Liver (tissue), 9 donors: ENCODE measurements around the gene IL1RAPL2. TPM values are rescaled to one million over a fixed set of nuclear protein-coding genes. Genes with fewer than 3 reads are reported as not detected.

Experiments used
- DNase-seq: peaks from one replicate; pipeline ENCODE4 v3.0.0-alpha.2; 2017; ENCODE audit warnings: low spot score
- H3K27ac ChIP-seq, 2 donors: one replicate each; pipeline ENCODE4 v1.7.0; 2013; ENCODE audit warnings: inconsistent platforms in 2 of 2, low read length in 2 of 2, control low read depth in 1 of 2, low read depth in 1 of 2, mild to moderate bottlenecking in 1 of 2
- H3K27me3 ChIP-seq, 4 donors: one replicate each; pipeline versions ENCODE4 v1.6.1 to v1.7.0; 2013; ENCODE audit warnings: low read length in 3 of 4, inconsistent platforms in 1 of 4, mild to moderate bottlenecking in 1 of 4, moderate library complexity in 1 of 4; ENCODE audit not compliant: control insufficient read depth in 4 of 4, insufficient read depth in 4 of 4
- H3K36me3 ChIP-seq, 4 donors: one replicate each; pipeline versions ENCODE4 v1.6.1 to v1.7.0; 2013; ENCODE audit warnings: low read length in 3 of 4, mild to moderate bottlenecking in 3 of 4, low read depth in 1 of 4, moderate library complexity in 1 of 4; ENCODE audit not compliant: control insufficient read depth in 4 of 4, insufficient read depth in 3 of 4
- H3K4me1 ChIP-seq, 4 donors: one replicate each; pipeline versions ENCODE4 v1.6.1 to v1.7.0; 2013; ENCODE audit warnings: low read length in 3 of 4, mild to moderate bottlenecking in 3 of 4, moderate library complexity in 1 of 4; ENCODE audit not compliant: control insufficient read depth in 4 of 4, insufficient read depth in 4 of 4
- H3K4me3 ChIP-seq, 3 donors: one replicate each; pipeline versions ENCODE4 v1.6.1 to v1.7.0; 2013; ENCODE audit warnings: low read length in 3 of 3, control low read depth in 1 of 3, low read depth in 1 of 3, mild to moderate bottlenecking in 1 of 3
- H3K9ac ChIP-seq, 2 donors: one replicate each; pipeline ENCODE4 v1.7.0; 2013; ENCODE audit warnings: low read length in 2 of 2, mild to moderate bottlenecking in 2 of 2, moderate library complexity in 2 of 2, control low read depth in 1 of 2, low read depth in 1 of 2
- H3K9me3 ChIP-seq, 4 donors: one replicate each; pipeline versions ENCODE4 v1.6.1 to v1.7.0; 2013; ENCODE audit warnings: low read length in 3 of 4; ENCODE audit not compliant: control insufficient read depth in 4 of 4
- EGR1 ChIP-seq, 2 donors: IDR thresholded peaks; 2 replicates each; pipeline ENCODE4 v1.6.1; 2016 to 2018; ENCODE audit warnings: antibody characterized with exemption in 2 of 2, low read depth in 2 of 2
- NR2F2 ChIP-seq: IDR thresholded peaks from 2 replicates; pipeline ENCODE4 v1.6.1; 2016; ENCODE audit warnings: antibody characterized with exemption
- RAD21 ChIP-seq, 2 donors: IDR thresholded peaks; 2 replicates each; pipeline ENCODE4 v1.6.1; 2016; ENCODE audit warnings: antibody characterized with exemption in 2 of 2, mild to moderate bottlenecking in 2 of 2
- SP1 ChIP-seq: IDR thresholded peaks from 2 replicates; pipeline ENCODE4 v1.6.1; 2018; ENCODE audit warnings: antibody characterized with exemption, mild to moderate bottlenecking
- TAF1 ChIP-seq: conservative IDR thresholded peaks from 2 replicates; pipeline ENCODE4 v1.6.1; 2016; ENCODE audit warnings: antibody characterized with exemption, mild to moderate bottlenecking
- YY1 ChIP-seq: IDR thresholded peaks from 2 replicates; pipeline ENCODE4 v1.6.1; 2016; ENCODE audit warnings: antibody characterized with exemption, mild to moderate bottlenecking
- WGBS: extraction: QIAGEN DNeasy Blood & Tissue Kit; methylation state at CpG from one replicate; pipeline ENCODE4 v1.1.7; 2013; 5-methylcytosine and 5-hydroxymethylcytosine counted together
- polyA plus RNA-seq, 2 donors: library from polyadenylated mRNA; stranded (reverse) in 1 of 2; unstranded in 1 of 2; fragments of 200-250 nt in 1 of 2; fragments of >200 nt in 1 of 2; fragmentation: Nextera tagmentation in 1 of 2; extraction: Ambion mirVana in 1 of 2; gene quantifications; one replicate each; pipeline versions ENCODE4 v1.2.1 to v1.2.3, GENCODE V29; 2013 to 2015
- total RNA-seq, 2 donors: library from RNA; depleted of rRNA; stranded (reverse); fragments of >200 nt; gene quantifications; one replicate each; pipeline ENCODE4 v1.2.3, GENCODE V29; 2014
- TF ChIP-seq, protein P1 (sequence below): IDR thresholded peaks from 2 replicates; pipeline ENCODE4 v1.6.1; 2016; ENCODE audit warnings: antibody characterized with exemption
- TF ChIP-seq, protein P2 (sequence below): IDR thresholded peaks from 2 replicates; pipeline ENCODE4 v1.6.1; 2016; ENCODE audit warnings: antibody characterized with exemption
- donor health status: healthy.
- donor health status: healthy.
- donor health status: healthy.
- donor health status: healthy.
- donor health status: healthy.

The IL1RAPL2 gene
- total and polyA plus RNA-seq, 4 donors: 0.20 to 1.6 (median 0.91) TPM

DNA sequence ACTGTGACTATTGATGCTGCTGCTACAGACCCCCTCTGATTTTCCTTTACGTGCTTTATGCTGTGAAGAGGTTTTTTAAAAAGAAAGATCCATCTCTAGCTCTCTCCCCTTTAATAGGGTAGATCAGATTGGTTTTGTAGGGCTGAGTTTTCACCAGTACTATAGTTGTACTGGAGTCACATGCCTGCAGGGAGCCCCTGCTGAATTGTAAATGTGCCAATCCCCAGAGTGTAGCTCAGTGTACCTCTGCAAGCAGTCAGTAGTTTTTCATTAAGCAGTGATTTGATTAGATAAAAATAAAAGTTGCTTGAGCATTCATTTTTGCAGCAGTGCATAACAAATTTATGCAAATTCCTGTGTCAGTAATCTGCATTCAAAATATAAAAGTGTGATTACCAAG, 179.2 kb downstream of the IL1RAPL2 start:
- WGBS: 94% methylated on average over 1 of the region's 1 CpG
- Histone ChIP-seq H3K9me3 (no peaks in the 10 kb centered on the region), H3K9ac (no peak overlapping the region), H3K4me3 (no peak overlapping the region), H3K27ac (no peak overlapping the region), H3K36me3 (no peaks in the 10 kb centered on the region), H3K4me1 (no peaks in the 10 kb centered on the region), H3K27me3 (no peaks in the 10 kb centered on the region)
- no peak for DNase-seq
- TF ChIP-seq SP1: no peak

DNA sequence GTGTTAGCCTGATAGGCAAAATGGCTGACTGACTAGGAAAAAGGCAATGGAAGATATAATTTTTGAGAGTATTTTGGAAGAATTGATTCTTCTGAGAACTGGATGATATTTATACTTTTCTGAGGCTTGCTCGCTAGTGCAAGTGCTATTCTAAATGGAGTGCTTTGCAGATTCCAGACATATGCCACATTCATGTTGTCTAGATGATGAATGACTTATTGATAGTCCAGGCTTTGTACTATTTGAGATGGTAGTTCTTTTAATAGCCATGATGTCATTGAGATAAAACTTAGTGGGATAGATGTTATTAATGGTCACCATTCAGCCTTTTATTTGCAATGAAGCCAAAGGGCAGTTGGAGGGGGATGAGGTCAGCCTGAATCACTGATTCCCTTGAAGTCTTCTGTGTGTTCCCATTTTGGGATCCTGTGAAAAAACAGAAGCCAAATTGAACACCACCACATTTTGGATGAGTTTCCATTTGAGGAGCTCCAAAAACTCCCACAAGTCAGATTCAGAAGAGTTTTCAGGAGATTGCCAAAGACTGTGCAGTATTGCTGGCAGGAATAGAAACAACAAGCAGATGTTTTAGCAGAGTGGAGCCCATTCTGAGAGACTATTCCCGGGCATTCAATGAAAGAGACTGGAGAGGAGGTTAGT, 184.1 kb downstream of the IL1RAPL2 start:
- H3K4me1 ChIP-seq: no peaks in the 10 kb centered on the region
- no peaks in the 10 kb centered on the region for H3K36me3 ChIP-seq
- H3K9me3 ChIP-seq: no peaks in the 10 kb centered on the region
- no peak for DNase-seq
- TF ChIP-seq TAF1: no peak
- TF ChIP-seq YY1: no peak
- TF ChIP-seq RAD21 (IDR thresholded peaks at IDR 0.05): no peak
- no peak for TF ChIP-seq NR2F2
- TF ChIP-seq, protein P1, sequence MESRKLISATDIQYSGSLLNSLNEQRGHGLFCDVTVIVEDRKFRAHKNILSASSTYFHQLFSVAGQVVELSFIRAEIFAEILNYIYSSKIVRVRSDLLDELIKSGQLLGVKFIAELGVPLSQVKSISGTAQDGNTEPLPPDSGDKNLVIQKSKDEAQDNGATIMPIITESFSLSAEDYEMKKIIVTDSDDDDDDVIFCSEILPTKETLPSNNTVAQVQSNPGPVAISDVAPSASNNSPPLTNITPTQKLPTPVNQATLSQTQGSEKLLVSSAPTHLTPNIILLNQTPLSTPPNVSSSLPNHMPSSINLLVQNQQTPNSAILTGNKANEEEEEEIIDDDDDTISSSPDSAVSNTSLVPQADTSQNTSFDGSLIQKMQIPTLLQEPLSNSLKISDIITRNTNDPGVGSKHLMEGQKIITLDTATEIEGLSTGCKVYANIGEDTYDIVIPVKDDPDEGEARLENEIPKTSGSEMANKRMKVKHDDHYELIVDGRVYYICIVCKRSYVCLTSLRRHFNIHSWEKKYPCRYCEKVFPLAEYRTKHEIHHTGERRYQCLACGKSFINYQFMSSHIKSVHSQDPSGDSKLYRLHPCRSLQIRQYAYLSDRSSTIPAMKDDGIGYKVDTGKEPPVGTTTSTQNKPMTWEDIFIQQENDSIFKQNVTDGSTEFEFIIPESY: no peak
- no peak for TF ChIP-seq EGR1 (IDR thresholded peaks at IDR 0.05; ENCODE audit: low read depth in 2 of 2)
- no peak overlapping the region for H3K9ac ChIP-seq
- 95% methylated on average over 2 of the region's 2 CpGs for WGBS
- H3K27ac ChIP-seq: no peak overlapping the region
- peaks cover 0 to 2% (median 0%) of the 10 kb centered on the region in 4 donors for H3K27me3 ChIP-seq
- H3K4me3 ChIP-seq: no peak overlapping the region

DNA sequence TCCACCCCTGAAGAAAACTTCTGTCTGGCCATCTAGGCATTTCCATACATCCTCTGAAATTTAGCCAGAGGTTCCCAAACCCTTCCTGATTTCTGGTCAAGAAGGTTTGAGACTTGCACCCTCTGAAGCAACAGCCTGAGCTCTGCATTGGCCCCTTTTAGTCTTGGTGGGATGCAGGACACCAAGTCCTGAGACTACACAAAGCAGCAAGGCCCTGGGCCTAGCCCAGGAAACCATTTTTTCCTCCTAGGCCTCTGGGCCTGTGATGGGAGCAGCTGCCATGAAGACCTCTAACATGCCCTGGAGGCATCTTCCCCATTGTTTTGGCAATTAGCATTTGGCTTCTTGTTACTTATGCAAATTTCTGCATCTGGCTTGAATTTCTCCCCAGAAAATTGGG, 196.6 kb downstream of the IL1RAPL2 start:
- TF ChIP-seq, protein P2, sequence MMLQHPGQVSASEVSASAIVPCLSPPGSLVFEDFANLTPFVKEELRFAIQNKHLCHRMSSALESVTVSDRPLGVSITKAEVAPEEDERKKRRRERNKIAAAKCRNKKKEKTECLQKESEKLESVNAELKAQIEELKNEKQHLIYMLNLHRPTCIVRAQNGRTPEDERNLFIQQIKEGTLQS: no peak
- Histone ChIP-seq H3K36me3 (no peaks in the 10 kb centered on the region), H3K9me3 (peaks cover 0 to 6% (median 4%) of the 10 kb centered on the region in 4 donors), H3K27me3 (no peaks in the 10 kb centered on the region), H3K27ac (no peak overlapping the region), H3K9ac (no peak overlapping the region), H3K4me3 (no peak overlapping the region), H3K4me1 (no peaks in the 10 kb centered on the region)
- no peak for DNase-seq

DNA sequence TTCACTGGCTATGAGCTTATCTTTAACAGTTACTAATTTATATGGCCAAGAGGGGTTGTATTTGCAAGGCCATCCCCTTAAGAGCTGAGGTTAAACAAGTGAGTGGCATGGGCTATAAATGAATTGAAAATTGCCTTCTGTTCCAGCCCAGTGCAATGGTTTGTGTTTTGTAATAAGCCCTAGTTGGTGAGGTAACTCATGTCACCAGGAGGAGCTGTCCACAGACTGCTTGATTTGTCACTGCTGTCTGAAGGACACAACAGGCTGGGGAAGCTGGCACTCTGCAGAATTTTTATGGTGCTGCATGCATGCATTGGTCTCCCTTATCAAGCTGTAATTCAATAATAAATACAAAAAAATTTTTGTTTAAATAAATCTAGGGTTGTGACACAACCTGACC, 223.8 kb downstream of the IL1RAPL2 start:
- DNase-seq: no peak
- Histone ChIP-seq H3K9me3 (no peaks in the 10 kb centered on the region), H3K4me3 (no peak overlapping the region), H3K4me1 (no peaks in the 10 kb centered on the region), H3K36me3 (no peaks in the 10 kb centered on the region), H3K27ac (no peak overlapping the region), H3K27me3 (peaks cover 0 to 3% (median 0%) of the 10 kb centered on the region in 4 donors), H3K9ac (no peak overlapping the region)
- peak in 1 of 2 donors; percentile 43 for TF ChIP-seq RAD21 (IDR thresholded peaks at IDR 0.05)
- TF ChIP-seq YY1: no peak
